ENCODE results near the gene ACVR1.

ACVR1 gene

DNA sequence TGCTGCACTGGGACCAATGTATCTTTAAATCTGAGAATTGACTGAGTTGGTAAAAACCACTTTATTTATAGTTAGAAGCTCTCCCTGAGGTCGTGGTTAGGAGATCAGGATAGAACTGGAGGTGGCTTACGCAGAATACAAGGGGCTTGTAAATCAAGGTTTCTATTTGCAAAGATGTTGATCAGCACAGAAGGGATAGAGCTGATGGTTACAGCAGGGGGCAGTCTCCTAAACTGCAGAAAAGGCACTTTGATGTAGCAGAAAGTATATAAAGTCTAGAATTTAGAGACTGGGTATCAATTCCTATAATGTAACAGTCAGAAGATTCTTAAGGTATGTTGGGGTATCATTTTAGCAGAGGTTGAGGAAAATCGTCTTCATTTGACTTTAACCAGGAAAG is 25.2 kb upstream of the ACVR1 start:
- no peak for DNase-seq (ENCODE audit: low spot score)
- TF ChIP-seq, protein P1, sequence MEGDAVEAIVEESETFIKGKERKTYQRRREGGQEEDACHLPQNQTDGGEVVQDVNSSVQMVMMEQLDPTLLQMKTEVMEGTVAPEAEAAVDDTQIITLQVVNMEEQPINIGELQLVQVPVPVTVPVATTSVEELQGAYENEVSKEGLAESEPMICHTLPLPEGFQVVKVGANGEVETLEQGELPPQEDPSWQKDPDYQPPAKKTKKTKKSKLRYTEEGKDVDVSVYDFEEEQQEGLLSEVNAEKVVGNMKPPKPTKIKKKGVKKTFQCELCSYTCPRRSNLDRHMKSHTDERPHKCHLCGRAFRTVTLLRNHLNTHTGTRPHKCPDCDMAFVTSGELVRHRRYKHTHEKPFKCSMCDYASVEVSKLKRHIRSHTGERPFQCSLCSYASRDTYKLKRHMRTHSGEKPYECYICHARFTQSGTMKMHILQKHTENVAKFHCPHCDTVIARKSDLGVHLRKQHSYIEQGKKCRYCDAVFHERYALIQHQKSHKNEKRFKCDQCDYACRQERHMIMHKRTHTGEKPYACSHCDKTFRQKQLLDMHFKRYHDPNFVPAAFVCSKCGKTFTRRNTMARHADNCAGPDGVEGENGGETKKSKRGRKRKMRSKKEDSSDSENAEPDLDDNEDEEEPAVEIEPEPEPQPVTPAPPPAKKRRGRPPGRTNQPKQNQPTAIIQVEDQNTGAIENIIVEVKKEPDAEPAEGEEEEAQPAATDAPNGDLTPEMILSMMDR (IDR thresholded peaks at IDR 0.05; ENCODE audit: extremely low read depth, missing control alignments), result no peak

GRCh38 chr2:157900684-157901083 is 24.6 kb upstream of the ACVR1 start:
- TF ChIP-seq, protein P1 (IDR thresholded peaks at IDR 0.05; ENCODE audit: extremely low read depth, missing control alignments), result no peak
- DNase-seq (ENCODE audit: low spot score), result no peak

- TF ChIP-seq, protein P1 (IDR thresholded peaks at IDR 0.05; ENCODE audit: extremely low read depth, missing control alignments), result no peak
- DNase-seq (ENCODE audit: low spot score), result no peak
Measured at GRCh38 chr2:157900203-157900602, 24.1 kb upstream of the ACVR1 start.

DNA sequence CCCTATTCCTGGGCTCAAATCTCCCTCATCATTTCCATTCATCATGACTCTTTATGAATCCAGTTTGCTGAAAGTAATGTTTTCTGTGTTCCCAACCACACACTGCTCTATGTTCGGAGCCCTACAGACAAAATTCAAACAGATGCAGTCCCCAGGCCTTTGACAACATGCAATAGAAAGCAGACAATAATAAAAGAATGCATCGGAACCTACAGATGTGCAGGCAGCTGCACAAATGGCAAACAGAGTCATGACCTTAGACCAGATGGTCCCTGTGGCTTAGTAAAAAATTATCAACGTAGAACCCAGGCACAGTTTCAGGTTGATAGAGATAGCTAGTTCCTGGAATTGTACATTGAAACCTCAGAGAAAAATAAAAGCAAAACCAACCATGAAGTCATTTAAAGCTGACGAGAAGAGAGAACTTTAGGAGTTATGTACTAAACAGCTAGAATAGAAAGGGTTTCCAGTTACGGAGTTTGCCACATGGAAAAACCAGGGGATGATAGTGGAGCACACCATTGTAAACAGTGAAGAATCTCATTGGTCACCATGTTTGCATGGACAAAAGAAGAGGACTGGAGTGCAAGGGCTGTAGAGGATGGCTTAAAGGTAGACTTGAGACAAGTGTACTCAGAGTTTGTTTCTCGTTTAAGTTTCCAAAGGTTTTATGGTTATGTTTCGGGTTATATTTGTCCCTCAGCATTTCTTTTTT is 23.2 kb upstream of the ACVR1 start:
- DNase-seq (ENCODE audit: low spot score), result peak; percentile 18
- TF ChIP-seq, protein P1 (IDR thresholded peaks at IDR 0.05; ENCODE audit: extremely low read depth, missing control alignments), result no peak

DNA sequence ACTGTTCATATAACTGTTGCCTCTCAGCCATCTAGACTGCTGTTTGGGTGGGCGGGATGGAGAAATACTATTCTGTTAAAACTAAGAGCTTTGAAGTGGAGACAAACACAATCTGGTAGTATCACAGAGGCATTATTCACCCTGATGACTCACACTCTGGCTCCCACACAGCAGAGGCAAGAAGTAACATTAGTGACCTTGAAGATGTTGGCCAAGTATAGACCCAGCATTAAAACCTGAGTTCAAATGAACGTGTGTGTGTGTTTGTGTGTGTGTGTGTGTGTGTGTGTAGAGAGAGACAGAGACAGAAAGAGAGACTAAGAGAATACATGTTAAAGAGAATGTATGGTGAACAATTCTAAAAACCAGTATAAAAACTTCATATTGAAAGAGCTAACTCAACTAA is 22.5 kb upstream of the ACVR1 start:
- TF ChIP-seq, protein P1 (IDR thresholded peaks at IDR 0.05; ENCODE audit: extremely low read depth, missing control alignments), result no peak
- DNase-seq (ENCODE audit: low spot score), result peak; percentile 18

- peak; percentile 36 for DNase-seq (ENCODE audit: low spot score)
- TF ChIP-seq, protein P1 (IDR thresholded peaks at IDR 0.05; ENCODE audit: extremely low read depth, missing control alignments), result no peak
Measured at GRCh38 chr2:157897106-157897971, 21.2 kb upstream of the ACVR1 start.

GRCh38 chr2:157895531-157895930 is 19.4 kb upstream of the ACVR1 start:
- TF ChIP-seq, protein P1 (IDR thresholded peaks at IDR 0.05; ENCODE audit: extremely low read depth, missing control alignments), result no peak
- no peak for DNase-seq (ENCODE audit: low spot score)
